HL-60/S4 (cell line): ENCODE results near the gene FAF1.

ENCODE experiments used
- in situ Hi-C: fragments of 300-500 bp; cut with MboI; formaldehyde crosslinking; loops from 2 replicates; pipeline ENCODE4 v1.14.3; 2022; ENCODE audit warnings: low sequenced_read_pairs

Gene FAF1

GRCh38 chr1:50422946-50423669 lies 537.0 kb downstream of the FAF1 start, which contains the start of gene DMRTA2:
DMRTA2 (minus strand) TSS chr1:50423443; CDS start chr1:50421536, 1,907 bp downstream.
- in situ Hi-C loops, result no loop called here

DNA sequence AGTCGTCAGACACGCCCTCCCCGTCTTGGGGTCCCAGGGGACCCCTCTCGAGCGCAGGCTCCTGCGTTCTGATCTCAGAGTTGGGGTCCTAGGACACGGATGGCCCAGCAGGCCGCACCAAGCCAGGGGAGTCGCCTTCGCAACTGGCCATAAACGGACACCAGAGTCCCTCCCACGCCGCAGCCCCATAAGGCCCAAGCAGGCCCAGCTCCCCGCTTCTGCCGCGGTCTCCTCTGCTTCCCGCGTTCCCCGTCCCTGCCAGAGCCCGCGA lies 537.5 kb downstream of the FAF1 start:
- in situ Hi-C loops, result no loop called here

- in situ Hi-C loops, result no loop called here
Measured at GRCh38 chr1:50421768-50422674, 538.0 kb downstream of the FAF1 start.

- in situ Hi-C loops, result no loop called here
Measured at GRCh38 chr1:50421366-50421748, 538.7 kb downstream of the FAF1 start.

DNA sequence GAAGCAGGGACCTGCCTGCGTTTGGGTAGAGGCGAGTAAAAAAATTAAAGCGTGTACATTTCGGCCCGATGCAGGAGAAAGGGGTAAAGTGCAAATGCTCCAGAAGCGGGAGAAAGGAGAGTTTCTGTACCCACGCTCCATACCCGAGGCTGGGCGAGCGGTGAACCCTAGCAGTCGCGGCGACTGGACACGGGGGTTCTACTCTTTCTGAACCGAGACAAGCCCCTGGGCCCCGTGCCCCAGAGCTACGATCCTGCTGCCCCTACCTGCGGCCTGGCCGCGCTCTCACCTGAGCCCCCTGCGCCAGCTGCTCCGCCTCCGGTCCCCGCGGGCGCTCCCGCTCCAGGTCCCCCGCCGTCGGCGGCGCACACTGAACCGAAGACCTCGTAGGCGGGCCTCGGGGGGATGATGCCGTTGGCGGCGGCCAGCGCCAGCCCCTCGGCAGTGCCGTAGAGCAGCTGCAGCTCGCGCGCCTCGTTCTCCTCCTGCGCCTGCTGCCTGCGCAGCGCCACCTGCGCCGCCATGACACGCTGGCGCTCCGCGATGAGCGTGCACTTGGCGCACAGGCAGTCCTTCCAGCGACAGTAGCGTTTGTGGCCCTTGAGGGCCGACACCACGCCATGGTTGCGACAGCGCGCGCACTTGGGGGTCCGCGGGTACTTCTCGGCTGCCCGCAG lies 539.2 kb downstream of the FAF1 start:
- in situ Hi-C loops, result no loop called here

- in situ Hi-C loops, result no loop called here
Measured at GRCh38 chr1:50419907-50420677, 540.0 kb downstream of the FAF1 start.

DNA sequence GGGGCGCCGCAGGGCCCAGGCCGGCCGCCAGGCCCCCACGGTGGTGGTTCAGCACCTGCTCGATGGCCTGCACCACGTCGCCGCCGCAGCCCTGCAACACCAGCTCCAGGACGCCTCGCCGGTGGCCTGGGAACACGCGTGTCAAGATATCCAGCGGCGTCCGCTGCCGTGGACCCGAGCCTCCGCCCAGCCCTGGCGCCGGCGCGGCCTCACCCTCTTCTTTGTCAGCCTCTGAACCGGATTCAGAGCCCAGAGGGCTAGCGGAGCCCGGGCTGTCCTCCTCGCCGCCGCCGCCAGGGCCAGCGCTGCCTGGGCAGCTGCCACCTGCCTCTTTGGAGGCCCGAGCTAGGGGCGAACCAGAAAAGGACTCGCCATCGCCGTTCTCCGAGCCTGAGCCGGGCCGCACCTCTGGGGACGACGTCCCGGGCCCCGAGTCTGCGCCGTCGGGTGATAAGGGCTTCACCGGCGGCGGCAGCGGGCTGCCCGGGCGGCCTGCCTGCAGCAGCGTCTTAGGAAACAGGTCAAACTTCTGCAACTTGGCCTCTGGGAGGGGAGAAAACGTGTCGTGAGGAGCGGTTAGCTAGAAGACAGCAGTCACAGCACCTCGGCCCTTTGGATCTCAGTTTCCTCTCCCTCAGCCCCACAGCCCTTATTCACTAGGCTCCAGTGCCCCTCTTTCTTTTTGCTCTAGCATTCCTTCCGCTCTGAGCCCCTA lies 540.7 kb downstream of the FAF1 start:
- in situ Hi-C loops, result no loop called here

- in situ Hi-C loops, result no loop called here
Measured at GRCh38 chr1:50418600-50419109, 541.4 kb downstream of the FAF1 start.

DNA sequence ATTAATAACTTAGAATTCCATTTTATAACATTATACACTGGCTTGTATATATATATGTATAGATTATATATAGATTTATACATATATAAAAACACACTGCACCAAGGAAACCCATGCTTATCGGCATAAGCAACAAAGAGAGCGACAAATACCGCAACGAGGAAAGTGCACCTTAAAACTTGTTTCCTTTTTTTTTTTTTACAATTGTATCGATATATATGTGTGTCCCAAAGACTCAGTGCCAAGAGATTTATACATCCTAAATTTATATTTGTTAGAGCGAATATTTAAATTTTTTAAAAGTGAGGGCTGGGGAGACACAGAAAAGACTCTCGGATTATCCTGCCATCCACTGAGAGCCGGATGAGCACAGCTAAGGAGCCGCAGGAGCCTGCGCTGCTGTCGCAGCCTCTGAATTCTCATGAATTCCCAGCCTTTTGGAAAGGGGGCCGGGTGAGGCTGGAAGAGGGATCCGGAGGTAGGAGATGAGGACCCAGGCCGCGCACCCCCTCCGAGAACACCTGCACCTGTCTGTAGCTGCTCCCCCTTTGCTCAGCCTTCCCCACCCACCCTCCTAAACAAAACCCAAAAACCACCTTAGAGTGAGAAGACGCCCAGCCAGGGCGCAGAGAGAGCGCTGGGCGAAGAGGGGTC lies 542.0 kb downstream of the FAF1 start:
- in situ Hi-C loops, result no loop called here

DNA sequence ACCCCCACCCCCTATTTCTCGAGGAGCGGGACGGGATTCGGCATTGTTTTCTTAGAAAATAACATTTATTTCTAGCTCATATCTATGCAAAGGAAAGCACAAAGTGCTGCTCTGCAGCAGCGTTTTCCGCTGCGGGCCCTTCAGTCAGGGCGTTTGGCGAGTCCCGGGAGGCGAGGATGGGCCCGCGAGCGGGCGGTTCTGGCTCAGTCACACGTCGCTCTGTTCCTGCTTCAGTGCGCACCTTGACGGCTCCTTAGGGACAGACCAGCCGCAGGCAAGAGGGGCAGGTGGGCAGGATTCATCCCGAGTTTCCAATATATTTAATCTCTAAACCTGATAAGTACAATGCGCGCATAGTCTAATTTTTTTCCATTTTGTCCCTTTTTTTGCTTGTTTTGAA lies 542.6 kb downstream of the FAF1 start:
- in situ Hi-C loops, result no loop called here

DNA sequence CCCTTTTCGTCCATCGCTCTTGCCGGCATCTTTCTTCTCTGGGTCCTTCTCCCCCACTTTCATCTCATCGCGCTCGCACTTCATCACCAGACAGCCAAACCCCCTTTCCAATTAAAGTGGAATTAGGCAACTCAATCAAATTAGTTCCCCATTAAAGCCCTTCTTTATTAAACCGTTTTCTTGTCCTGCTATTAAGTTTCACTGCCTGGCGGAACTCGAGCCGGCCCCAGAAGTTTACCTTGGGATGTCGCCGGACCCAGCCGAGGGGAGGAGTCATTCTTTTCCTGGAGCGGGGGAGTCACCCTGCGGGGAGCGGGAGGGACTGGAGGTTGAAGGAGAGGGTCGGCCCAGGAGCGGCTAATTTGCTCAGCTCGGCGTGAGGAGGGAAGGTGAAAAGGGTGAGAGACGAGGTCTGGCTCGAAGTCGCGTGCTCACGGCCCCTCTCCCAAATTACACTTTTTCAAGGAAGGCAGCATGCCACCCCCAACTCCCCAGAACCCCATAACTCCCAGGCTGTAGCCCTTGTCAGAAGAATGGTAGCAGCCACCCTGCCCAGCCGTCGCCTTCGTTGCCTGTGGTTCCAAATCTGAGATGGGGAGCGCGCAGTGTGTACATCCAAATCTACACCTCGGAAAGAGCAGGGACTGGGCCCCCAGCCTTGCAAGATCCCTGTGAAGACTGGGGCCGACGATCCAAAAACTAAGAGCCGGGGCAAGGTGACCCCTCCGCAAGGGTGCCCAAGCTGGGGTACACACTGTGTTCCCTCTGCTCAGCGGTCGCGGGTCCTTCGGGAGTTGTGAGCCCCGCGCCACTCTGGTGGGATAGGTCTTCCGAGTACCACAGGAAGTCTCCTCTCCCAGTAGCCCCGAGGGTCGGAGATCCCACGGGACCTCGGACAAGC lies 543.3 kb downstream of the FAF1 start:
- in situ Hi-C loops, result no loop called here

DNA sequence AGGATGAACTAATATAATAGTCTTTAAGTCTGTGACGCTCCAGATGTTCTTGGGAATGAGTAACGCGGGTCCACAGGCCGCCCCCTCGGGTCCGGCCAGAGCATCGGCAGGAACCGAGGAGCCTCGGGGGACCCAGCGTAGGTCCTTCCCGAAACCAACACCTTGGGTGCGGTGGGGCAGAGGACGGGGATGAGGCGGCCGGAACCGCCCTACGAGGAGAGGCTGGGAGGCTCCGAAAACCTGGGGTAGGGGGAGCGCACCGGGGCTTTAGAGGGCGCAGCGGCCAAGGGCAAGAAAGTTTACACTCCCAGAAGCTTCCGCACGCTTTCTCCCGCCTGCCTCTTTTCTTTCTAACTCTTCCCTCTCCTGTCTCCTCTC lies 543.9 kb downstream of the FAF1 start:
- in situ Hi-C loops, result no loop called here

- in situ Hi-C loops, result no loop called here
Measured at GRCh38 chr1:50415235-50416149, 544.6 kb downstream of the FAF1 start.

DNA sequence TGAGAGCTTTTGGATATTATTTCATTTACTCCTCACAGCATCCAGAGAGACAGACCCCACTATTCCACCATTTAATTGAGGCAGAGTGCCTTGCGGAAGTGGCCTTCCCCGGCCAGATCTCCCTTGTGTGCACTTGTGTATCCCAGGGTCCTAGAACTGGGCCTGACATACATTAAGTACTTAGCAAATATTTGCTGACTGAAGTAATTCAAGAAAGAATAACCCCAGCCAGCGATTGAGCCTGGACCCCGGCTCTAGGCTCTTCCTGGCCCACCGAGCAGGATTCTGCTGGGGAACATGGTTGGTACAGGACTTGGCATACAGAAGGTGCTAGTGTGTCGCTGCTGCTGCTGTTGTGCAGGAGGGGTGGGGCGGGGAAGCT lies 545.2 kb downstream of the FAF1 start:
- in situ Hi-C loops, result no loop called here

DNA sequence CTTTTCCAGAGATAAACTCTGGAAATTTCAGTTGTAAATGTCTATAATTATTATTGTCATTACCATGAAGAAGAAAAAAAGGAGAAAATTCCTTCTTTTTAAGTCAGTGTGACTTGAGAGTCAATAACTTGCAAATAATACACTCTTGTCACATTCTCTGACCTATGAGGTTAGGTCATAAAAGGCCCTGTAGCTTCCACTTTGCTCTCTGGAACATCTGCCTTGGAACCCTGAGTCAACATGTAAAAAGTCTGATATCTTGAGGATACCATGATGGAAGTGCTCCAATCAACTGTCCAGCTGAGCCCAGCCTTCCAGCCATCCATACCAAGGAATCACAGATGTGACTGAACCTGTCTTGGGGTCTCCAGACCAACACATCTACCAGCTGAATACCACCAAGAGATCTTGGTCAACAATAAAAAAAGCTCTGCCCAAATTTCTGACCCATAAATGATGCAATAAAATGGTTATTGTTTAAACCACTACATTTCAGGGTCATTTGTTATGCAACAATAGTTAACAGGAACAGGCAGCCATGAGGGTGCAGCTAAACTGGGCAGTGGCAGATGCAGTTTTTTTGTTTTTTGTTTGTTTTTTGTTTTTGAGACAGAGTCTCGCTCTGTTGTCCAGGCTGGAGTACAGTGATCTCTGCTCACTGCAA lies 547.1 kb downstream of the FAF1 start:
- in situ Hi-C loops, result no loop called here

GRCh38 chr1:50405814-50406213 lies 554.3 kb downstream of the FAF1 start:
- in situ Hi-C loops, result no loop called here

GRCh38 chr1:50393522-50394120 lies 566.4 kb downstream of the FAF1 start:
- in situ Hi-C loops, result loop anchor here (25.0 kb wide), 1 partner anchor 319 kb away; no protein-coding TSS in a partner anchor
